ENCODE data around the gene PHPT1. TPM values are rescaled to one million over a fixed set of nuclear protein-coding genes. Genes with fewer than 3 reads are reported as not detected.

Gene PHPT1
- total and polyA plus RNA-seq, 12 donors: 310 to 650 (median 336) TPM

DNA sequence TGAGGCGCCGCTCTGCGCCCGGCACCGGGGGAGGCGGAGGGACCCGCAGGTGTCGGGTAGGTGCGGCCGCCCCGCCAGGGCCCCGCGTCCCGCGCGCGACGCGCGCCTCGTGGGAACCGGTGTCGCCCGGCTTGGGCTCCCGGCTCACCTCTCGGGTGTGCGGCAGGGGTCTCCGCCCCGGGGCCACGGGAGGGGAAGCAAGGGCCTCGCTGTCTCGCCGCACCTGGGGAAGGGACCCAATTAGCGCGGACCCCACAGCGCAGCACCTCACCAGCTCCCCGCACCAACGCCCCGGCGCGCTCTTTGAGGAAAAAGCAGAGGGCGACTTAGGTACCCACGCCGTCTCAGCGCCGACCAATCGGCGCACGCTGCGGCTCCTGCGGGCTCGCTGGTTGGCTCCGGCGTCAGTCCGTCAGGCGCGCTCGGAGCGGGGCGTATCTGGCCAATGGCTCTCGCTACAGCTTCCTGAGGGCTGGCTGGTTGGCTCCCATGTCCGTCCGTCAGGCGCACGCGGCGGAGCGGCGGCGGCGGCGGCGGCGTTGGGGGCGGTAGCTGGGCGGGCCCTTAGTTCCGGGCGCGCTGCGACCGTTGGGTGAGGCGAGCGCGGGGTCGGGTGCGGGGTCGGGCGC lies 36.9 kb downstream of the PHPT1 start, which contains the start of gene TRAF2:
Gene TRAF2 (plus strand): TSS at position 567 of the 629 bp plus-strand sequence. CDS start 12,225 bp downstream, outside the sequence.
- 1% methylated on average over 87 to 88 of the region's 88 CpGs for WGBS, 2 donors
- Histone ChIP-seq H3K4me1 (peaks cover 13 to 48% (median 37%) of the 10 kb centered on the region in 9 donors), H3K27ac (peak within 1 kb of the TSS in 9 of 10 donors; percentile 83 to 95 (median 93)), H3K36me3 (peaks cover 0 to 14% (median 0%) of the 10 kb centered on the region in 9 donors), H3K4me3 (peak within 1 kb of the TSS; percentile 80 to 99 (median 95)), H3K9me3 (no peaks in the 10 kb centered on the region), H3K27me3 (no peaks in the 10 kb centered on the region)
- TF ChIP-seq, protein P1, sequence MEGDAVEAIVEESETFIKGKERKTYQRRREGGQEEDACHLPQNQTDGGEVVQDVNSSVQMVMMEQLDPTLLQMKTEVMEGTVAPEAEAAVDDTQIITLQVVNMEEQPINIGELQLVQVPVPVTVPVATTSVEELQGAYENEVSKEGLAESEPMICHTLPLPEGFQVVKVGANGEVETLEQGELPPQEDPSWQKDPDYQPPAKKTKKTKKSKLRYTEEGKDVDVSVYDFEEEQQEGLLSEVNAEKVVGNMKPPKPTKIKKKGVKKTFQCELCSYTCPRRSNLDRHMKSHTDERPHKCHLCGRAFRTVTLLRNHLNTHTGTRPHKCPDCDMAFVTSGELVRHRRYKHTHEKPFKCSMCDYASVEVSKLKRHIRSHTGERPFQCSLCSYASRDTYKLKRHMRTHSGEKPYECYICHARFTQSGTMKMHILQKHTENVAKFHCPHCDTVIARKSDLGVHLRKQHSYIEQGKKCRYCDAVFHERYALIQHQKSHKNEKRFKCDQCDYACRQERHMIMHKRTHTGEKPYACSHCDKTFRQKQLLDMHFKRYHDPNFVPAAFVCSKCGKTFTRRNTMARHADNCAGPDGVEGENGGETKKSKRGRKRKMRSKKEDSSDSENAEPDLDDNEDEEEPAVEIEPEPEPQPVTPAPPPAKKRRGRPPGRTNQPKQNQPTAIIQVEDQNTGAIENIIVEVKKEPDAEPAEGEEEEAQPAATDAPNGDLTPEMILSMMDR (IDR thresholded peaks at IDR 0.05): peak in 2 of 9 donors; percentile 23 to 26
- DNase-seq (peak; percentile 98 to 99), ATAC-seq (peak; percentile 93 to 99 (median 98))
- intact Hi-C loops (cut with DNase I): loop anchor here in 6 of 10 donors (1.0 to 10.0 kb wide), 8 partner anchors 17 to 59 kb away; partner anchors contain the start of genes FBXW5 (in 2 of the 6), PHPT1 (in 2 of the 6), C8G (in 1 of the 6) and EDF1 (in 1 of the 6)

DNA sequence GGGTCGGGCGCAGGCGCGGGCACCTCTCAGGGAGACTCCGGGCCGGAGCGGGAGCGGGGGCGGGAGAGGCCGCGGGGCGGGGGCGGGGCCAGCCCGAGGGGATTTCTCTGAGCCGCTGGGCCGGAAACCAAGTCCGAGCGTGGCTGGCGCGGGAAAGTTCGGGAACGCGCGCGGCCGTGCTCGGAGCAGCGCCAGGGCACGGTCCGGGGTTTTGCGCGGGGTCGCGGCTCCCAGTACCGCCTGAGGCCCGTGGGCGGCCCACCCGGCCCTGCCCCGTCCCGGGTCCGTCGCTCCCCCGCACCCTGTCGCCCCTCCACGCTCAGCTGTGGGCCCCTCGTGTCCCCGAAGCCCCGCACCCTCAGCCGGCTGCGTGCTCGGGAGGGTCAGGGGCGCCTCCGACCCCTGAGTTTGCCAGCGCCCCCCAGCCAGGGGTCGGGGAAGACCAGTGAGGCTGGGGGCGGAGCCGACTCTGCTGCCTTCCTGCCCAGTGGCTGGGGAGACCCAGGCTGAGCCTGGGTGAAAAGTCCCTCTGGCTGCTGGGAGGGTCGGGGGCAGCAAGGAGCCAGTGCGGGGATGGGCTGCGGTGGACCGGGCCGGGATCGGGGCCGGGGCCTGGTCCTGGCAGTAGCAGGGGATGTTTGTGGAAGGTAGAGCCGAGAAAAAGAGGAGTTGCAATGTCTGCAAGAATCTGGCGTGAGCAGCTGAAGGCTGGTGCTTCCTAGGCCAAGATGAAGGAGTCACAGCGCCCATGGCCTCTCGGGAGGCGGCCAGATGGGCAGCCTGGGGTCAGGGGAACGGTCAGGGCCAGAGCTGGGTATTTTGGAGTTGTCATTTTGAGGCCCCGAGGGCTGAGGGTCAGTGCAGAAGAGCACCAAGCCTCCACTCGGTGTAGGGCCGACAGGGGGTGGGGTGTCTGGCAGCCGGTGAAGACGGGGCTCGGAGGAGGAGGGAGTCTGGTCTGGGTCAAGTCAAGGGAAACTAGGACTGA lies 37.7 kb downstream of the PHPT1 start:
- intact Hi-C loops (cut with DNase I): loop anchor here in 6 of 10 donors (1.0 to 10.0 kb wide), 7 partner anchors 16 to 58 kb away; partner anchors contain the start of genes FBXW5 (in 2 of the 6), PHPT1 (in 2 of the 6) and C8G (in 1 of the 6)
- 2% methylated on average over 65 to 76 of the region's 76 CpGs for WGBS, 2 donors
- peak overlapping the region; percentile 80 to 99 (median 95) for H3K4me3 ChIP-seq
- peaks cover 0 to 22% (median 0%) of the 10 kb centered on the region in 9 donors for H3K36me3 ChIP-seq
- peaks cover 12 to 41% (median 28%) of the 10 kb centered on the region in 9 donors for H3K4me1 ChIP-seq
- TF ChIP-seq, protein P1 (IDR thresholded peaks at IDR 0.05): no peak
- H3K9me3 ChIP-seq: no peaks in the 10 kb centered on the region
- H3K27ac ChIP-seq: peak overlapping the region in 9 of 10 donors; percentile 83 to 95 (median 93)
- ATAC-seq: peak in 6 of 8 donors; percentile 0 to 34 (median 8)
- no peak for DNase-seq
- no peaks in the 10 kb centered on the region for H3K27me3 ChIP-seq

DNA sequence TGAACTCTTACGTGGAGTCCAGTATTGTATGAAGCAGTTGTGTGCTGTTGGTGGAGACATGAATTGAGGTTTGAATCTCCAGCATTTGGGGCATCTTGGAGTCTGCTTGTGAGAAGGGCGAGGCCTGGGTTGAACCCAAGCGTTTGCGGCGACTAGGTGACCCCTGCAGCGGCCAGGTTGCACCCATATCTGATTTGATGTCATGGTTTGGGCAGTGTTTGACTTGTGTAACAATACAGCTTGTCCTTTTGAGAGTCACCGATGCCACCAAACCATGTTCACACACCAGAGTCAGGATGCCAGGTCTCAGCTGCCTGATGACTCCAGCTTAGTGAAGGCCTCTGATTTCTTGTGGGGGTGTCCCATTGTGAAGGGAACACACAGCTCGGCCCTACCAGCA lies 39.2 kb downstream of the PHPT1 start:
- intact Hi-C loops (cut with DNase I): loop anchor here in 5 of 10 donors (5.0 to 10.0 kb wide), 4 partner anchors 34 to 54 kb away; partner anchors contain the start of gene FBXW5 (in 1 of the 5)
- H3K27ac ChIP-seq: no peak overlapping the region
- DNase-seq (no peak), ATAC-seq (no peak)
- no peaks in the 10 kb centered on the region for H3K27me3 ChIP-seq
- H3K4me1 ChIP-seq: peaks cover 8 to 27% (median 20%) of the 10 kb centered on the region in 9 donors
- 83 to 85% methylated on average over 8 of the region's 8 CpGs for WGBS, 2 donors
- H3K36me3 ChIP-seq: peaks cover 0 to 31% (median 0%) of the 10 kb centered on the region in 9 donors
- H3K9me3 ChIP-seq: no peaks in the 10 kb centered on the region
- H3K4me3 ChIP-seq: no peak overlapping the region
- TF ChIP-seq, protein P1 (IDR thresholded peaks at IDR 0.05): no peak

Data from heart right ventricle (tissue), 16 donors.